ENCODE measurements around the gene TESK1.

TESK1 gene

DNA sequence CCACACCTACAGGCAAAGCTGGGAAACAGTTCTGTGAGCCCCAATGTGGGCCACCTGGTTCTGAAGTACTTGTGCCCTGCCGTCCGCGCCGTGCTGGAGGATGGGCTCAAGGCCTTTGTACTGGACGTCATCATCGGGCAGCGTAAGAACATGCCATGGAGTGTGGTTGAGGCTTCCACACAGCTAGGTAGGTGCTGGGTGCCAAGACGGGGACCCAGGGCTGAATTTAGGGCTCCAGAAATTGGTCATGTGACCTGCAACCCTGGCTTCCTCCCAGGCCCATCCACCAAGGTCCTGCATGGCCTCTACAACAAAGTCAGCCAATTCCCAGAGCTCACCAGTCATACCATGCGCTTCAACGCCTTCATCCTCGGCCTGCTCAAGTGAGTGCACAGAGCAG lies 46.9 kb upstream of the TESK1 start:
- H3K4me2 ChIP-seq, result no peak overlapping the region
- no peak overlapping the region for H2AFZ ChIP-seq (ENCODE audit: low read depth)
- H3K36me3 ChIP-seq (ENCODE audit: insufficient read depth), result no peaks in the 10 kb centered on the region
- H3K9ac ChIP-seq, result no peak overlapping the region
- H3K4me1 ChIP-seq (ENCODE audit: low read depth, poor library complexity, severe bottlenecking), result no peaks in the 10 kb centered on the region
- H3K27ac ChIP-seq, result no peak overlapping the region
- H3K27me3 ChIP-seq (ENCODE audit: insufficient read depth, low read depth), result no peaks in the 10 kb centered on the region
- no peak for TF ChIP-seq CTCF (conservative IDR thresholded peaks at IDR 0.05; ENCODE audit: low read depth, low read length)
- no peaks in the 10 kb centered on the region for H3K79me2 ChIP-seq (ENCODE audit: insufficient read depth, low read depth)
- H3K4me3 ChIP-seq (IDR thresholded peaks at IDR 0.05; ENCODE audit: insufficient read depth, low read depth, low read length), result no peak overlapping the region
- no peaks in the 10 kb centered on the region for H4K20me1 ChIP-seq (ENCODE audit: insufficient read depth)

DNA sequence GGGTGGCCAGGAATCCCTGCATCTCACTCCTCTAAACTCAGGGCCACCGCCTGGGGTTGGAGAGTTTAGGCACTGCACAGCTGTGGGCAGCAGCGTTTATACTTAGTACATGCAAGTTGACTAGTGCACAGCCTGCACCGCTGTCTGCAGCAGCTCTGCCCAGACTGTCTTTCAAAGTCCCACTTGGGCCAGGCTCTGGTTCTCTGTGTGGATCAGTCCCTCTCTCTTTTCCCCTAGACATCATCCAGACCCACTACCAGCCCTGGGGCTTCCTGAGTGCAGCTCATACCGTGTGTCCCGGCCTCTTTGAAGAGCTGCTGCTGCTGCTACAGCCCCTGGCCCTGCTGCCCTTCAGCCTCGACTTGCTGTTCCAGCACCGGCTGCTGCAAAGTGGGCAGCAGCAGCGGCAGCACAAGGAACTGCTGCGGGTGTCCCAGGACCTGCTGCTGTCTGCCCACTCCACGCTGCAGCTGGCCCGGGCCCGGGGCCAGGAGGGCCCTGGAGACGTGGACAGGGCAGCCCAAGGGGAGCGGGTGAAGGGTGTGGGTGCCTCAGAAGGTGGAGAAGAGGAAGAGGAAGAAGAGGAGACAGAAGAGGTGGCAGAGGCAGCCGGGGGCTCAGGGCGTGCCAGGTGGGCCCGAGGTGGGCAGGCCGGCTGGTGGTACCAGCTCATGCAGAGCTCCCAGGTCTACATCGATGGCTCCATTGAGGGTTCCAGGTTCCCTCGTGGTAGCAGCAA lies 45.1 kb upstream of the TESK1 start:
- Histone ChIP-seq H3K79me2 (ENCODE audit: insufficient read depth, low read depth) (no peaks in the 10 kb centered on the region), H3K27ac (no peak overlapping the region), H3K4me3 (IDR thresholded peaks at IDR 0.05; ENCODE audit: insufficient read depth, low read depth, low read length) (no peak overlapping the region), H3K4me2 (no peak overlapping the region), H2AFZ (ENCODE audit: low read depth) (no peak overlapping the region), H3K9ac (no peak overlapping the region), H3K4me1 (ENCODE audit: low read depth, poor library complexity, severe bottlenecking) (no peaks in the 10 kb centered on the region), H3K36me3 (ENCODE audit: insufficient read depth) (no peaks in the 10 kb centered on the region), H3K27me3 (ENCODE audit: insufficient read depth, low read depth) (no peaks in the 10 kb centered on the region), H4K20me1 (ENCODE audit: insufficient read depth) (no peaks in the 10 kb centered on the region)
- no peak for TF ChIP-seq CTCF (conservative IDR thresholded peaks at IDR 0.05; ENCODE audit: low read depth, low read length)

- Histone ChIP-seq H2AFZ (ENCODE audit: low read depth) (no peak overlapping the region), H4K20me1 (ENCODE audit: insufficient read depth) (no peaks in the 10 kb centered on the region), H3K36me3 (ENCODE audit: insufficient read depth) (no peaks in the 10 kb centered on the region), H3K9ac (no peak overlapping the region), H3K4me2 (no peak overlapping the region), H3K4me3 (IDR thresholded peaks at IDR 0.05; ENCODE audit: insufficient read depth, low read depth, low read length) (no peak overlapping the region), H3K27me3 (ENCODE audit: insufficient read depth, low read depth) (no peaks in the 10 kb centered on the region), H3K27ac (no peak overlapping the region), H3K4me1 (ENCODE audit: low read depth, poor library complexity, severe bottlenecking) (peaks cover 3% of the 10 kb centered on the region), H3K79me2 (ENCODE audit: insufficient read depth, low read depth) (no peaks in the 10 kb centered on the region)
- no peak for TF ChIP-seq CTCF (conservative IDR thresholded peaks at IDR 0.05; ENCODE audit: low read depth, low read length)
Observed at GRCh38 chr9:35560625-35561337, 44.3 kb upstream of the TESK1 start.

- Histone ChIP-seq H2AFZ (ENCODE audit: low read depth) (no peak overlapping the region), H3K36me3 (ENCODE audit: insufficient read depth) (no peaks in the 10 kb centered on the region), H3K4me2 (no peak overlapping the region), H3K27ac (no peak overlapping the region), H3K27me3 (ENCODE audit: insufficient read depth, low read depth) (no peaks in the 10 kb centered on the region), H3K4me1 (ENCODE audit: low read depth, poor library complexity, severe bottlenecking) (peaks cover 12% of the 10 kb centered on the region), H3K9ac (no peak overlapping the region), H4K20me1 (ENCODE audit: insufficient read depth) (no peaks in the 10 kb centered on the region), H3K79me2 (ENCODE audit: insufficient read depth, low read depth) (no peaks in the 10 kb centered on the region), H3K4me3 (IDR thresholded peaks at IDR 0.05; ENCODE audit: insufficient read depth, low read depth, low read length) (no peak overlapping the region)
- TF ChIP-seq CTCF (conservative IDR thresholded peaks at IDR 0.05; ENCODE audit: low read depth, low read length), result no peak
Observed at GRCh38 chr9:35561468-35562261, 43.4 kb upstream of the TESK1 start.
